ENCODE measurements around the gene TREM2.

TREM2 gene

DNA sequence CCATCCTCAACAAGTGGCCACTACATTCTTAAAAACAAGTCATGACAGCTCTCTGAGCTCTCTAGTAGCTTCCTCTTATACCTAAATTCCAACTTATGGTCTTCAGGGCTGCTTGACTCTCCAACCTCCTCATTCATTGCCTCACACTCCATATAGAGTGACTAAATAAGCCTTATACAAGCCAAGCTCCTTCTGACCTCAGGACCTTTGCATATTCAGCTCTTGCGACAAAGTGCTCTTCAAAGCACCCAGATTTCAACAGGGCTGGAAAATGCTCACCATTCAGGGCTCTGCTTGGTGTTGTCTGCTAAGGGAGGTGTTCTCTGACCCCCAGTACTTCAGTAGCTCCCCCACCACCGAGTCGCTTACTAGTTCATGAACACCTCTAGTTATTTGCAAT lies 34.3 kb upstream of the TREM2 start:
- Histone ChIP-seq H3K4me2 (ENCODE audit: low read length) (no peak overlapping the region), H3K27ac (no peak overlapping the region), H3K4me3 (ENCODE audit: low read depth, low read length) (no peak overlapping the region), H3K36me3 (ENCODE audit: control insufficient read depth, insufficient read depth, low read length) (no peaks in the 10 kb centered on the region), H3K27me3 (ENCODE audit: control insufficient read depth, insufficient read depth, low read length) (no peaks in the 10 kb centered on the region), H3K79me2 (no peaks in the 10 kb centered on the region), H2AFZ (no peak overlapping the region), H3K9ac (no peak overlapping the region), H3K9me3 (ENCODE audit: control insufficient read depth, low read length) (no peaks in the 10 kb centered on the region), H3K4me1 (no peaks in the 10 kb centered on the region)
- TF ChIP-seq CTCF (IDR thresholded peaks at IDR 0.05), result no peak

GRCh38 chr6:41194386-41194785 lies 31.5 kb upstream of the TREM2 start:
- Histone ChIP-seq H3K27me3 (ENCODE audit: control insufficient read depth, insufficient read depth, low read length) (no peaks in the 10 kb centered on the region), H3K4me1 (no peaks in the 10 kb centered on the region)
- TF ChIP-seq CTCF (IDR thresholded peaks at IDR 0.05), result no peak

GRCh38 chr6:41193884-41194283 lies 31.0 kb upstream of the TREM2 start:
- Histone ChIP-seq H3K4me3 (ENCODE audit: low read depth, low read length) (no peak overlapping the region), H3K9me3 (ENCODE audit: control insufficient read depth, low read length) (no peaks in the 10 kb centered on the region), H3K4me2 (ENCODE audit: low read length) (no peak overlapping the region), H3K4me1 (no peaks in the 10 kb centered on the region), H3K36me3 (ENCODE audit: control insufficient read depth, insufficient read depth, low read length) (no peaks in the 10 kb centered on the region), H3K27me3 (ENCODE audit: control insufficient read depth, insufficient read depth, low read length) (no peaks in the 10 kb centered on the region), H2AFZ (no peak overlapping the region), H3K9ac (no peak overlapping the region), H3K27ac (no peak overlapping the region), H3K79me2 (no peaks in the 10 kb centered on the region)
- TF ChIP-seq CTCF (IDR thresholded peaks at IDR 0.05), result no peak

More at GRCh38 chr6:41194386-41194785, 31.5 kb upstream of the TREM2 start:
- Histone ChIP-seq H3K36me3 (ENCODE audit: control insufficient read depth, insufficient read depth, low read length) (no peaks in the 10 kb centered on the region), H3K9me3 (ENCODE audit: control insufficient read depth, low read length) (no peaks in the 10 kb centered on the region), H3K9ac (no peak overlapping the region), H3K4me2 (ENCODE audit: low read length) (no peak overlapping the region), H3K4me3 (ENCODE audit: low read depth, low read length) (no peak overlapping the region), H3K27ac (no peak overlapping the region), H2AFZ (no peak overlapping the region), H3K79me2 (no peaks in the 10 kb centered on the region)

DNA sequence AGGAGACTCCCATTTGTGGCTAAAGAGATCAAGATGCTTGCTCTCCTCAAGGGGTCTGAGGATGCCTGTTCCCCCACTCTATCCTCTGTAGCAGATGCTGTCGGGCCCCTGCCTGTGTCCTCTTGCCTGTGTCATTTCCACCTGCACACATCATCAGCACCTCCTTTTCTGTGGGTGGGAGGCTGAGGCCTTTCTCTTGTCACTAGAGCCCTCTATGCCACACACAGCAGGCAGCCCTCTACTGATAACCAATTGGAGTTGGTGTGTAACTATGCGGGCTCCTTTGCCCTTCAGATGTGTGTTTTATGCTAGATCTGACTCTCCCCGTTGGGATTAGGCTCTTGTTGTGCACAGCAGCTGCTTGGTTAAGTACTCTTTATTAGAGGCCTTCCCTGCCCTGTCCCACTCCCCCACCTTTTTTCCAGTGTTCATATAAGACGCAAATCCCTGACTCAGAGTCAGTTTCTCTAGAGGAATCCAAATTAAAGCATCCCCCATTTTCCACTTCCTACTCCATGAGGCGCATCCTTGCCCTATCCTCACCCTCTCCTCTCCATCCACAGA lies 30.3 kb upstream of the TREM2 start:
- Histone ChIP-seq H3K9me3 (ENCODE audit: control insufficient read depth, low read length) (no peaks in the 10 kb centered on the region), H3K9ac (no peak overlapping the region), H3K79me2 (no peaks in the 10 kb centered on the region), H3K36me3 (ENCODE audit: control insufficient read depth, insufficient read depth, low read length) (no peaks in the 10 kb centered on the region), H3K4me1 (no peaks in the 10 kb centered on the region), H3K27me3 (ENCODE audit: control insufficient read depth, insufficient read depth, low read length) (no peaks in the 10 kb centered on the region), H3K4me3 (ENCODE audit: low read depth, low read length) (no peak overlapping the region), H3K27ac (no peak overlapping the region), H3K4me2 (ENCODE audit: low read length) (no peak overlapping the region), H2AFZ (no peak overlapping the region)
- TF ChIP-seq CTCF (IDR thresholded peaks at IDR 0.05), result no peak

GRCh38 chr6:41191569-41191968 lies 28.7 kb upstream of the TREM2 start:
- TF ChIP-seq CTCF (IDR thresholded peaks at IDR 0.05), result peak; percentile 24
- H3K4me1 ChIP-seq, result no peaks in the 10 kb centered on the region
- no peak overlapping the region for H3K4me3 ChIP-seq (ENCODE audit: low read depth, low read length)
- H3K9ac ChIP-seq, result no peak overlapping the region
- H3K79me2 ChIP-seq, result no peaks in the 10 kb centered on the region
- H3K9me3 ChIP-seq (ENCODE audit: control insufficient read depth, low read length), result no peaks in the 10 kb centered on the region
- no peak overlapping the region for H2AFZ ChIP-seq
- no peaks in the 10 kb centered on the region for H3K36me3 ChIP-seq (ENCODE audit: control insufficient read depth, insufficient read depth, low read length)
- no peak overlapping the region for H3K27ac ChIP-seq
- H3K4me2 ChIP-seq (ENCODE audit: low read length), result no peak overlapping the region
- H3K27me3 ChIP-seq (ENCODE audit: control insufficient read depth, insufficient read depth, low read length), result no peaks in the 10 kb centered on the region
